ENCODE results near the gene CFAP77.

Gene CFAP77

GRCh38 chr9:132591751-132592314, 181.8 kb downstream of the CFAP77 start:
- no peak overlapping the region for H2BK5ac ChIP-seq (ENCODE audit: low read depth, low read length, poor library complexity, severe bottlenecking)
- H3K18ac ChIP-seq (ENCODE audit: low read depth in 1 of 2, low read length in 2 of 2) = no peak overlapping the region
- H2AFZ ChIP-seq (ENCODE audit: low read depth, low read length) = no peak overlapping the region
- no peak overlapping the region for H3K14ac ChIP-seq (ENCODE audit: low read length in 2 of 2)
- H3K79me1 ChIP-seq (replicated peaks; ENCODE audit: low read length, poor library complexity, severe bottlenecking) = peaks cover 7% of the 10 kb centered on the region
- peaks cover 51 to 56% of the 10 kb centered on the region in 2 experiments for H3K27me3 ChIP-seq (ENCODE audit: control insufficient read depth in 1 of 2, insufficient read depth in 1 of 2, low read length in 2 of 2)
- peaks cover 23% of the 10 kb centered on the region for H3K4me1 ChIP-seq (ENCODE audit: control insufficient read depth, insufficient read depth, low read depth, low read length)
- DNase-seq = no peak
- no peak overlapping the region for H3K4me3 ChIP-seq (ENCODE audit: insufficient read depth in 1 of 2, low read depth in 1 of 2, low read length in 2 of 2)
- H4K91ac ChIP-seq (ENCODE audit: low read length) = no peak overlapping the region
- WGBS = 18% methylated on average over 7 of the region's 9 CpGs
- H3K23ac ChIP-seq (ENCODE audit: low read length in 2 of 2) = no peak overlapping the region
- H3K9ac ChIP-seq (ENCODE audit: low read length) = no peak overlapping the region
- H3K36me3 ChIP-seq (ENCODE audit: control insufficient read depth in 1 of 2, insufficient read depth in 2 of 2, low read depth in 1 of 2, low read length in 2 of 2) = peaks cover 19 to 33% of the 10 kb centered on the region in 2 experiments
- H2BK120ac ChIP-seq (ENCODE audit: low read depth, low read length) = no peak overlapping the region
- H3K4ac ChIP-seq (ENCODE audit: low read depth in 1 of 2, low read length in 2 of 2) = no peak overlapping the region
- no peak overlapping the region for H2BK12ac ChIP-seq (ENCODE audit: low read length in 2 of 2)
- H2BK15ac ChIP-seq (ENCODE audit: low read depth, poor library complexity, severe bottlenecking) = no peak overlapping the region
- H3K9me3 ChIP-seq (ENCODE audit: control insufficient read depth, low read length) = no peaks in the 10 kb centered on the region
- H3K4me2 ChIP-seq (ENCODE audit: low read length, poor library complexity, severe bottlenecking) = no peak overlapping the region
- no peak overlapping the region for H4K8ac ChIP-seq (ENCODE audit: low read length)
- H2AK5ac ChIP-seq (ENCODE audit: low read length, severe bottlenecking) = no peak overlapping the region
- H3K27ac ChIP-seq (ENCODE audit: low read length, poor library complexity, severe bottlenecking) = no peak overlapping the region

- peaks cover 24 to 39% of the 10 kb centered on the region in 2 experiments for H3K36me3 ChIP-seq (ENCODE audit: control insufficient read depth in 1 of 2, insufficient read depth in 2 of 2, low read depth in 1 of 2, low read length in 2 of 2)
- H3K18ac ChIP-seq (ENCODE audit: low read depth in 1 of 2, low read length in 2 of 2) = no peak overlapping the region
- H2BK12ac ChIP-seq (ENCODE audit: low read length in 2 of 2) = no peak overlapping the region
- H3K27ac ChIP-seq (ENCODE audit: low read length, poor library complexity, severe bottlenecking) = no peak overlapping the region
- no peak overlapping the region for H2AFZ ChIP-seq (ENCODE audit: low read depth, low read length)
- no peak overlapping the region for H3K9ac ChIP-seq (ENCODE audit: low read length)
- H3K27me3 ChIP-seq (ENCODE audit: control insufficient read depth in 1 of 2, insufficient read depth in 1 of 2, low read length in 2 of 2) = peaks cover 45 to 50% of the 10 kb centered on the region in 2 experiments
- 50% methylated on average over 7 of the region's 8 CpGs for WGBS
- H3K4me1 ChIP-seq (ENCODE audit: control insufficient read depth, insufficient read depth, low read depth, low read length) = peaks cover 22% of the 10 kb centered on the region
- no peaks in the 10 kb centered on the region for H3K9me3 ChIP-seq (ENCODE audit: control insufficient read depth, low read length)
- H4K91ac ChIP-seq (ENCODE audit: low read length) = no peak overlapping the region
- H4K8ac ChIP-seq (ENCODE audit: low read length) = no peak overlapping the region
- no peak overlapping the region for H3K4me2 ChIP-seq (ENCODE audit: low read length, poor library complexity, severe bottlenecking)
- no peak overlapping the region for H3K4me3 ChIP-seq (ENCODE audit: insufficient read depth in 1 of 2, low read depth in 1 of 2, low read length in 2 of 2)
- H2BK120ac ChIP-seq (ENCODE audit: low read depth, low read length) = no peak overlapping the region
- no peak for DNase-seq
- H3K4ac ChIP-seq (ENCODE audit: low read depth in 1 of 2, low read length in 2 of 2) = no peak overlapping the region
- H3K79me1 ChIP-seq (replicated peaks; ENCODE audit: low read length, poor library complexity, severe bottlenecking) = peaks cover 9% of the 10 kb centered on the region
- no peak overlapping the region for H2BK15ac ChIP-seq (ENCODE audit: low read depth, poor library complexity, severe bottlenecking)
- H3K23ac ChIP-seq (ENCODE audit: low read length in 2 of 2) = no peak overlapping the region
- no peak overlapping the region for H2BK5ac ChIP-seq (ENCODE audit: low read depth, low read length, poor library complexity, severe bottlenecking)
- H2AK5ac ChIP-seq (ENCODE audit: low read length, severe bottlenecking) = no peak overlapping the region
- H3K14ac ChIP-seq (ENCODE audit: low read length in 2 of 2) = no peak overlapping the region
Observed at GRCh38 chr9:132592451-132592850, 182.4 kb downstream of the CFAP77 start.

- Histone ChIP-seq H3K27ac (ENCODE audit: low read length, poor library complexity, severe bottlenecking) (no peak overlapping the region), H2AK5ac (ENCODE audit: low read length, severe bottlenecking) (no peak overlapping the region), H3K36me3 (ENCODE audit: control insufficient read depth in 1 of 2, insufficient read depth in 2 of 2, low read depth in 1 of 2, low read length in 2 of 2) (peaks cover 30 to 53% of the 10 kb centered on the region in 2 experiments), H3K14ac (ENCODE audit: low read length in 2 of 2) (no peak overlapping the region), H3K4ac (ENCODE audit: low read depth in 1 of 2, low read length in 2 of 2) (no peak overlapping the region), H3K4me1 (ENCODE audit: control insufficient read depth, insufficient read depth, low read depth, low read length) (peaks cover 17% of the 10 kb centered on the region), H2AFZ (ENCODE audit: low read depth, low read length) (no peak overlapping the region), H3K4me2 (ENCODE audit: low read length, poor library complexity, severe bottlenecking) (no peak overlapping the region), H2BK120ac (ENCODE audit: low read depth, low read length) (no peak overlapping the region), H3K27me3 (ENCODE audit: control insufficient read depth in 1 of 2, insufficient read depth in 1 of 2, low read length in 2 of 2) (peaks cover 28 to 31% of the 10 kb centered on the region in 2 experiments), H3K23ac (ENCODE audit: low read length in 2 of 2) (no peak overlapping the region), H4K8ac (ENCODE audit: low read length) (no peak overlapping the region), H3K9me3 (ENCODE audit: control insufficient read depth, low read length) (no peaks in the 10 kb centered on the region), H2BK5ac (ENCODE audit: low read depth, low read length, poor library complexity, severe bottlenecking) (no peak overlapping the region), H2BK15ac (ENCODE audit: low read depth, poor library complexity, severe bottlenecking) (no peak overlapping the region), H3K18ac (ENCODE audit: low read depth in 1 of 2, low read length in 2 of 2) (no peak overlapping the region), H4K91ac (ENCODE audit: low read length) (no peak overlapping the region), H3K9ac (ENCODE audit: low read length) (no peak overlapping the region), H3K4me3 (ENCODE audit: insufficient read depth in 1 of 2, low read depth in 1 of 2, low read length in 2 of 2) (no peak overlapping the region), H3K79me1 (replicated peaks; ENCODE audit: low read length, poor library complexity, severe bottlenecking) (peaks cover 9% of the 10 kb centered on the region), H2BK12ac (ENCODE audit: low read length in 2 of 2) (no peak overlapping the region)
- WGBS = 97% methylated on average over 13 of the region's 13 CpGs
- no peak for DNase-seq
Observed at GRCh38 chr9:132594412-132594811, 184.4 kb downstream of the CFAP77 start.

GRCh38 chr9:132595319-132595718, 185.3 kb downstream of the CFAP77 start:
- Histone ChIP-seq H3K14ac (ENCODE audit: low read length in 2 of 2) (no peak overlapping the region), H3K4me1 (ENCODE audit: control insufficient read depth, insufficient read depth, low read depth, low read length) (peaks cover 9% of the 10 kb centered on the region), H2BK5ac (ENCODE audit: low read depth, low read length, poor library complexity, severe bottlenecking) (no peak overlapping the region), H2AFZ (ENCODE audit: low read depth, low read length) (no peak overlapping the region), H4K8ac (ENCODE audit: low read length) (no peak overlapping the region), H3K23ac (ENCODE audit: low read length in 2 of 2) (no peak overlapping the region), H3K9ac (ENCODE audit: low read length) (no peak overlapping the region), H3K18ac (ENCODE audit: low read depth in 1 of 2, low read length in 2 of 2) (no peak overlapping the region), H3K27ac (ENCODE audit: low read length, poor library complexity, severe bottlenecking) (no peak overlapping the region), H3K4ac (ENCODE audit: low read depth in 1 of 2, low read length in 2 of 2) (no peak overlapping the region), H2AK5ac (ENCODE audit: low read length, severe bottlenecking) (no peak overlapping the region), H2BK15ac (ENCODE audit: low read depth, poor library complexity, severe bottlenecking) (no peak overlapping the region), H2BK12ac (ENCODE audit: low read length in 2 of 2) (no peak overlapping the region), H3K9me3 (ENCODE audit: control insufficient read depth, low read length) (no peaks in the 10 kb centered on the region), H2BK120ac (ENCODE audit: low read depth, low read length) (no peak overlapping the region), H3K27me3 (ENCODE audit: control insufficient read depth in 1 of 2, insufficient read depth in 1 of 2, low read length in 2 of 2) (peaks cover 19 to 23% of the 10 kb centered on the region in 2 experiments), H3K36me3 (ENCODE audit: control insufficient read depth in 1 of 2, insufficient read depth in 2 of 2, low read depth in 1 of 2, low read length in 2 of 2) (peaks cover 37 to 62% of the 10 kb centered on the region in 2 experiments), H3K4me3 (ENCODE audit: insufficient read depth in 1 of 2, low read depth in 1 of 2, low read length in 2 of 2) (no peak overlapping the region), H4K91ac (ENCODE audit: low read length) (no peak overlapping the region), H3K4me2 (ENCODE audit: low read length, poor library complexity, severe bottlenecking) (no peak overlapping the region), H3K79me1 (replicated peaks; ENCODE audit: low read length, poor library complexity, severe bottlenecking) (peaks cover 16% of the 10 kb centered on the region)
- no peak for DNase-seq
- WGBS = 99% methylated on average over 6 of the region's 6 CpGs
